ENCODE results near the gene ADRM1.

- TF ChIP-seq POLR2AphosphoS5 (IDR thresholded peaks at IDR 0.05) (no peak), CTCF (IDR thresholded peaks at IDR 0.05) (no peak), POLR2A (IDR thresholded peaks at IDR 0.05) (no peak), EP300 (IDR thresholded peaks at IDR 0.05; ENCODE audit: low read depth) (no peak)
These were observed 35.5 kb downstream of the ADRM1 start for GRCh38 chr20:62338294-62338620.

Measured in transverse colon (tissue), 4 donors.